OCI-LY7 (cell line): ENCODE measurements around the gene GALNT14.

ENCODE experiments used
- CTCF ChIP-seq: fragments of 200-600 bp; sonication (generic); conservative IDR thresholded peaks from 2 replicates; pipeline ENCODE4 v1.5.1; 2014; ENCODE audit warnings: mild to moderate bottlenecking, antibody characterized with exemption, low read length, moderate library complexity, mixed read lengths
- EZH2phosphoT487 ChIP-seq: fragments of 200-600 bp; sonication (generic); IDR thresholded peaks from 2 replicates; pipeline ENCODE4 v1.6.1; 2018; ENCODE audit warnings: low read depth, borderline replicate concordance, mild to moderate bottlenecking, mixed run types, antibody characterized with exemption, low read length, moderate library complexity, mixed read lengths

GRCh38 chr2:31087491-31087890 lies 50.7 kb downstream of the GALNT14 start:
- TF ChIP-seq CTCF (no peak), EZH2phosphoT487 (no peak)
